OCI-LY3 (cell line): ENCODE data around the gene INSYN1.

Source experiments
- EZH2phosphoT487 ChIP-seq: fragments of 200-600 bp; shearing (Covaris generic); IDR thresholded peaks from 2 replicates; pipeline ENCODE4 v1.6.1; 2018; ENCODE audit warnings: antibody characterized with exemption, mixed run types, low read depth
- TF ChIP-seq, protein P1 (sequence below): fragments of 200-600, 300-600 bp; sonication (generic); IDR thresholded peaks from 2 replicates; pipeline ENCODE4 v1.5.1; 2014; ENCODE audit warnings: antibody characterized with exemption, low read length, low read depth

DNA sequence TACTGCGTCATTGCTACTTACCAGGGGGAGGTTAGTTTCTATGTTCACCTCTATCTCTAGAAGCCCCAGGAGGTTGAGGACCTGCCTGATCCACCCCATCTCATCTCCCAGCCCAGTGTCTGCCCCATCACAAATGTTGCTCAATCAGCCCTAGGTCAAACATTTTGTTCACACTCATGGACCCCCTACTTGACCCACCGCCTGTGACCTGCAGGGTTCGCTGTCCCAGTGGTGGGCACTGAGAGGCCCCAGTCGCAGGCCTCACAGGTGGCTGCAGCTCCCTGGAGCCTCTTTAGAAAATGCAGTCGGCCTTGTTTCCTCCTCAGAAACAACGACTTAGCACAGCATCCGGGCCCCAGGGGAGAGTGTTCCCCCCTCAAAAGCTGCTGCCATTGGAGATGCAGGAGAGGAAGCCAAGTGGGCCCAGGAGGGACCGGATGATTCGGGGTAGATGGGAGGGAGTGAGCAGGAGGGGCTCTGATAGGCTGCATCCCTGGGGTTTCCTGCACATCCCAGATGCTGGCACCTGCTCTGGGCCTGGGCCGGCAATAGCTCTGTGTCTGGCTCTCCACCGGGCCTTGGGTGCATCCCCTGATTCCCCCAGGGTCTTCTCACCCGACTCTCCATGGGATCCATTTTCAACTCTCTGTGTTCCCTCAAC, 18.4 kb upstream of the INSYN1 start:
- TF ChIP-seq, protein P1, sequence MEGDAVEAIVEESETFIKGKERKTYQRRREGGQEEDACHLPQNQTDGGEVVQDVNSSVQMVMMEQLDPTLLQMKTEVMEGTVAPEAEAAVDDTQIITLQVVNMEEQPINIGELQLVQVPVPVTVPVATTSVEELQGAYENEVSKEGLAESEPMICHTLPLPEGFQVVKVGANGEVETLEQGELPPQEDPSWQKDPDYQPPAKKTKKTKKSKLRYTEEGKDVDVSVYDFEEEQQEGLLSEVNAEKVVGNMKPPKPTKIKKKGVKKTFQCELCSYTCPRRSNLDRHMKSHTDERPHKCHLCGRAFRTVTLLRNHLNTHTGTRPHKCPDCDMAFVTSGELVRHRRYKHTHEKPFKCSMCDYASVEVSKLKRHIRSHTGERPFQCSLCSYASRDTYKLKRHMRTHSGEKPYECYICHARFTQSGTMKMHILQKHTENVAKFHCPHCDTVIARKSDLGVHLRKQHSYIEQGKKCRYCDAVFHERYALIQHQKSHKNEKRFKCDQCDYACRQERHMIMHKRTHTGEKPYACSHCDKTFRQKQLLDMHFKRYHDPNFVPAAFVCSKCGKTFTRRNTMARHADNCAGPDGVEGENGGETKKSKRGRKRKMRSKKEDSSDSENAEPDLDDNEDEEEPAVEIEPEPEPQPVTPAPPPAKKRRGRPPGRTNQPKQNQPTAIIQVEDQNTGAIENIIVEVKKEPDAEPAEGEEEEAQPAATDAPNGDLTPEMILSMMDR: no peak
- TF ChIP-seq EZH2phosphoT487: no peak
